Adrenal gland (tissue), 12 donors: ENCODE results near the gene ABLIM1. TPM values are rescaled to one million over a fixed set of nuclear protein-coding genes. Genes with fewer than 3 reads are reported as not detected.

ENCODE experiments used
- DNase-seq, 7 donors: peaks; one replicate each; pipeline ENCODE4 v3.0.0-alpha.2; 2019 to 2020
- H3K27ac ChIP-seq, 5 donors: fragments of 200-600 bp; sonication (generic) in 4 of 5; 1 replicate in 3 of 5; 2 replicates in 2 of 5; pipeline versions ENCODE4 v1.5.1 to v1.8.0; 2016 to 2020; ENCODE audit warnings: mild to moderate bottlenecking in 1 of 5
- H3K27me3 ChIP-seq: fragments of 200-600 bp; 2 replicates; pipeline ENCODE4 v1.8.0; 2021
- H3K36me3 ChIP-seq, 2 donors: fragments of 200-600 bp; replicated peaks in 1 of 2; 1 replicate in 1 of 2; 2 replicates in 1 of 2; pipeline versions ENCODE4 v1.5.1 to v1.8.0; 2018 to 2022
- H3K4me1 ChIP-seq, 2 donors: fragments of 200-600 bp; replicated peaks in 1 of 2; 1 replicate in 1 of 2; 2 replicates in 1 of 2; pipeline versions ENCODE4 v1.5.1 to v1.8.0; 2018 to 2021
- H3K4me3 ChIP-seq, 4 donors: fragments of 200-600 bp; sonication (generic) in 3 of 4; one replicate each; pipeline ENCODE4 v1.5.1; 2016 to 2018
- H3K9me3 ChIP-seq, 3 donors: fragments of 200-600 bp; sonication (generic) in 1 of 3; replicated peaks in 1 of 3; 1 replicate in 2 of 3; 2 replicates in 1 of 3; pipeline versions ENCODE4 v1.5.1 to v1.8.0; 2016 to 2021
- CTCF ChIP-seq, 6 experiments: fragments of 450-650 bp in 4 of 6; fragments of 200-600 bp in 2 of 6; sonication (generic) in 1 of 6; IDR thresholded peaks; 1 replicate in 5 of 6; 2 replicates in 1 of 6; pipeline versions ENCODE4 v1.5.1 to v1.8.0; 2016 to 2021; ENCODE audit warnings: antibody characterized with exemption in 6 of 6, mild to moderate bottlenecking in 2 of 6, moderate library complexity in 1 of 6
- POLR2A ChIP-seq, 2 donors: fragments of 450-650 bp; IDR thresholded peaks; one replicate each; pipeline ENCODE4 v1.6.1; 2017; ENCODE audit warnings: antibody characterized with exemption in 2 of 2, mild to moderate bottlenecking in 2 of 2, moderate library complexity in 1 of 2
- WGBS, 4 donors: extraction: QIAGEN DNeasy Blood & Tissue Kit in 2 of 4; methylation state at CpG; one replicate each; pipeline versions ENCODE4 v1.1.5 to v1.1.7; 2013 to 2017; 5-methylcytosine and 5-hydroxymethylcytosine counted together
- intact Hi-C, 2 donors: fragments of 100-400 bp; cut with DNase I; formaldehyde crosslinking; loops; one replicate each; pipeline versions ENCODE4 v1.14.1 to v1.15.0; 2022 to 2023
- polyA plus RNA-seq, 3 donors: library from polyadenylated mRNA; stranded (reverse); fragments of 200-250 nt in 2 of 3; fragments of 350-450 nt in 1 of 3; fragmentation: Illumina TruSeq in 1 of 3; extraction: RNeasy Lipid Tissue Mini Kit (QIAGEN cat#74804) in 1 of 3; gene quantifications; one replicate each; pipeline ENCODE4 v1.2.3, GENCODE V29; 2013 to 2014
- total RNA-seq, 9 donors: library from RNA; depleted of rRNA in 4 of 9; stranded (reverse); fragments of >200 nt in 4 of 9; fragments of 120-200 nt in 1 of 9; fragmentation: NEBNext Ultra II Directional in 1 of 9; extraction: Animal tissue kit (Norgen Biotek cat#: 25700) in 1 of 9; gene quantifications; one replicate each; pipeline versions ENCODE4 v1.1.0 to v1.2.4, GENCODE V29; 2013 to 2023
- donor health status: healthy with polysubstance abuse.
- donor health status: Bipolar disorder and iron deficiency.
- donor health status: DM: yes; HTN: yes; CAD: no.
- donor health status: DM: no; HTN: no; CAD: no.
- donor health status: DM: no; HTN: no; CAD: no.
- donor health status: DM: yes; HTN: yes; CAD: no.

Gene ABLIM1
- total and polyA plus RNA-seq, 12 donors, result 7.9 to 430 (median 185) TPM

DNA sequence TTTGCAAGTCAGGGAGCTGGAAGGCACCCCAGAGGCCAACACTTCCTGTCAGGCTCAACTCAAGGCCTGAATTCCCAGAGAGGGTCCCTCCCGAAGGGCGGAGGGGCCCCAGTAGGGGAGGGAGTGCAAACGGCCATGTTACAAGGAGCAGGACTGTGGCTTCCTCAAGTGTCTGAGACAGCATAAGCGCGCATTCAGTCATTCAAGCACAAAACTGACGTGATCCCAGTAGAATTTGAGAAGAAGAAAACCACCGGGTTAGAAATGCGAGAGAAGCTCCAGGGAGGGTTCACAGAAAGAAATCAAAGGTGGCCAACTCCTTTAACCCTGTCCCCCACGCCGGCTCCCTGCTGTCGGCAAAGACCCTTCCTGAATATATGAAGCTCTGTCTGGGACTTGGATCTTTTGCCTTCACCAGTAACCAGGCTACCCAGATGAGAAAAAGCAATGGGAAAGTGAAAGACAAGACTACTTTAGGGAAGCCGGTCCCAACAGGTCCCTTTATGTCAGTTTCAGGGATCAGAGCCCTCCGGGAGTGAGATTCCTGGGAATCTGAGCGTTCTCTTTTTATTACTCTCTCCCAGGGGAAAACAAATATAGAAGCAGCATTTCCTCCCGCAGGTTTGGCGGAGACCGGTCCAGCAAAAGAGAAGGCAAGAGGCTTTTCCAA is 255.1 kb downstream of the ABLIM1 start:
- H3K9me3 ChIP-seq, result no peaks in the 10 kb centered on the region
- no peaks in the 10 kb centered on the region for H3K36me3 ChIP-seq
- intact Hi-C loops, result no loop called here
- peaks cover 25% of the 10 kb centered on the region for H3K27me3 ChIP-seq
- H3K4me3 ChIP-seq, result peak overlapping the region in 1 of 4 donors; percentile 55
- TF ChIP-seq POLR2A (IDR thresholded peaks at IDR 0.05) (no peak), CTCF (IDR thresholded peaks at IDR 0.05) (no peak)
- peak overlapping the region in 1 of 5 donors; percentile 63 for H3K27ac ChIP-seq
- WGBS, 4 donors, result 13 to 26% (median 22%) methylated on average over 17 of the region's 17 CpGs
- H3K4me1 ChIP-seq, result peaks cover 12 to 20% of the 10 kb centered on the region in 2 donors
- no peak for DNase-seq

DNA sequence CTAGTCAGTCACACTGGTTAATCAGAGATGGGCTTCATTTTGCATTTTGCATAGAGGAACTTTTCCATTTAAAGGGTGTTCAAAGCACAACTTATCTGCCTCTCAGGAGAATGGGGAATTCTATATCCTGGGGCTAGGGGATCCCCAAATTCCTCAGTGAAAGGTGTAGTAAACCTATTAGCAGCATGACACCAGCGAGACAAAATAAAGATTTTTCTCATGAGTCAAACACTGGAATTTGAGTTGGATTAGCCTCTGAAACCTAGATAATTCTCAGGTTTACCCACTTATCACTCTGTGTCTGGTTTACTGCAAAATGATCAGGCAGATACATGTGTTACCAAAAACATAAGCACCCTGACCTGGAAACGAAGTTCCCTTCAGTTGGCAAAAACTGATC is 255.8 kb downstream of the ABLIM1 start:
- Histone ChIP-seq H3K9me3 (no peaks in the 10 kb centered on the region), H3K4me1 (peaks cover 12 to 20% of the 10 kb centered on the region in 2 donors)
- DNase-seq, result no peak

GRCh38 chr10:114401195-114401791 is 256.8 kb downstream of the ABLIM1 start:
- H3K9me3 ChIP-seq, result no peaks in the 10 kb centered on the region
- peak in 6 of 7 donors; percentile 41 to 81 (median 52) for DNase-seq
- H3K36me3 ChIP-seq, result no peaks in the 10 kb centered on the region
- peaks cover 25% of the 10 kb centered on the region for H3K27me3 ChIP-seq
- intact Hi-C loops, result no loop called here
- H3K4me1 ChIP-seq, result peaks cover 12 to 20% of the 10 kb centered on the region in 2 donors
- no peak overlapping the region for H3K4me3 ChIP-seq
- WGBS, 4 donors, result 58 to 75% (median 63%) methylated on average over 7 of the region's 7 CpGs
- H3K27ac ChIP-seq, result peak overlapping the region in 1 of 5 donors; percentile 42
- no peak for TF ChIP-seq POLR2A (IDR thresholded peaks at IDR 0.05)
- TF ChIP-seq CTCF (IDR thresholded peaks at IDR 0.05), result no peak

More for the DNA sequence above, 255.8 kb downstream of the ABLIM1 start:
- Histone ChIP-seq H3K4me3 (no peak overlapping the region), H3K27me3 (peaks cover 25% of the 10 kb centered on the region), H3K36me3 (no peaks in the 10 kb centered on the region), H3K27ac (peak overlapping the region in 1 of 5 donors; percentile 63)
- intact Hi-C loops, result no loop called here
- TF ChIP-seq POLR2A (IDR thresholded peaks at IDR 0.05) (no peak), CTCF (IDR thresholded peaks at IDR 0.05) (no peak)
- 63 to 72% (median 65%) methylated on average over 2 of the region's 2 CpGs for WGBS, 4 donors

- no peak for TF ChIP-seq CTCF (IDR thresholded peaks at IDR 0.05)
- TF ChIP-seq POLR2A (IDR thresholded peaks at IDR 0.05), result no peak
- intact Hi-C loops, result no loop called here
- Histone ChIP-seq H3K9me3 (no peaks in the 10 kb centered on the region), H3K36me3 (no peaks in the 10 kb centered on the region), H3K4me1 (peaks cover 12 to 20% of the 10 kb centered on the region in 2 donors), H3K27me3 (peaks cover 26% of the 10 kb centered on the region), H3K27ac (peak overlapping the region in 1 of 5 donors; percentile 37), H3K4me3 (no peak overlapping the region)
- DNase-seq, result peak in 1 of 7 donors; percentile 12
- 21 to 33% (median 27%) methylated on average over 3 of the region's 3 CpGs for WGBS, 4 donors
Measured at GRCh38 chr10:114400091-114400490, 258.0 kb downstream of the ABLIM1 start.
